ENCODE data around the gene TMC3. TPM values are rescaled to one million over a fixed set of nuclear protein-coding genes. Genes with fewer than 3 reads are reported as not detected.

TMC3 gene
- total RNA-seq, 2 experiments from 2014 or later, result not detected

DNA sequence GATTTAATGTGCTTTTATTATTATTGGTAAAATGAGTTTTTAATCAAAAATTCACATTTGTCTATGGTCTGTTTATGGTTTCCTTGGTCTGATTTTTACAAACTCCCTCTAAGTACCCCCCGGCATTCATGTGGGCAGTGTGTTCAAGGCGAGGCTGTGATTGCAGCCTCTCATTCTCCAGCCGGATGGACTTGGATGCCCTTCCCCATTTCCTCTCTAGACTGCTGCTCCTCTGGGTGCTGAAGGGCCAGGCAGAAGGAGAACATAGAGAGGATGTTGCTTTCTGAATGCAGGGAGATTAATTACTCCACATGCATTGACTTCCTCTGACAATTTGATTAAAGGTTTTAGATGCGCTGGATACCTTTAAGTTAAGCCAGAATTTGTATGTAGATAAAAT lies 3.9 kb upstream of the TMC3 start:
- ATAC-seq (ENCODE audit: poor library complexity), result no peak

DNA sequence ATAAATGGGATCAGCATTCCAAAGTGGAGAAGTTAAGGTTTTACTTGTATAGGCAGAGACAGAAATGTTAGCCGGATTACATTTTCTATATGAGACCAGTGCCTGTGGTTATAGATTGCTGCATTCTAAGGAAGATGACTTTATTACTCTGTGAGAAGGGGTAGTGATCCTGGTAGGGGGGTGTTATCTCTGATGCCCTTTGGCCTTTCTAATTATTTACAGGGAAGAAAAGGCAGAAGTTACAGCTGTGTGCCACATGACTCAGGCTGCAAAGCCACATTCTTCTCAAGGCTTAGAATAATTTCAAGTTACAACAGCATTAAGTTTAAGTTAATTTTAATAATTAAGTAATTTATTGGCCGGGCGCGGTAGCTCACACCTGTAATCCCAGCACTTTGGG lies 2.2 kb upstream of the TMC3 start:
- TF ChIP-seq, protein P1, sequence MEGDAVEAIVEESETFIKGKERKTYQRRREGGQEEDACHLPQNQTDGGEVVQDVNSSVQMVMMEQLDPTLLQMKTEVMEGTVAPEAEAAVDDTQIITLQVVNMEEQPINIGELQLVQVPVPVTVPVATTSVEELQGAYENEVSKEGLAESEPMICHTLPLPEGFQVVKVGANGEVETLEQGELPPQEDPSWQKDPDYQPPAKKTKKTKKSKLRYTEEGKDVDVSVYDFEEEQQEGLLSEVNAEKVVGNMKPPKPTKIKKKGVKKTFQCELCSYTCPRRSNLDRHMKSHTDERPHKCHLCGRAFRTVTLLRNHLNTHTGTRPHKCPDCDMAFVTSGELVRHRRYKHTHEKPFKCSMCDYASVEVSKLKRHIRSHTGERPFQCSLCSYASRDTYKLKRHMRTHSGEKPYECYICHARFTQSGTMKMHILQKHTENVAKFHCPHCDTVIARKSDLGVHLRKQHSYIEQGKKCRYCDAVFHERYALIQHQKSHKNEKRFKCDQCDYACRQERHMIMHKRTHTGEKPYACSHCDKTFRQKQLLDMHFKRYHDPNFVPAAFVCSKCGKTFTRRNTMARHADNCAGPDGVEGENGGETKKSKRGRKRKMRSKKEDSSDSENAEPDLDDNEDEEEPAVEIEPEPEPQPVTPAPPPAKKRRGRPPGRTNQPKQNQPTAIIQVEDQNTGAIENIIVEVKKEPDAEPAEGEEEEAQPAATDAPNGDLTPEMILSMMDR (IDR thresholded peaks at IDR 0.05), result no peak
- H3K4me3 ChIP-seq (ENCODE audit: low read length), result no peak overlapping the region
- no peak overlapping the region for H3K27ac ChIP-seq (ENCODE audit: low read depth in 1 of 2, low read length in 2 of 2)
- Mint-ChIP-seq H3K36me3 (ENCODE audit: low read depth) (no peaks in the 10 kb centered on the region), H3K27ac (no peak overlapping the region), H3K4me3 (no peak overlapping the region), H3K4me1 (ENCODE audit: low read depth) (no peaks in the 10 kb centered on the region), H3K9me3 (no peaks in the 10 kb centered on the region), H3K27me3 (no peaks in the 10 kb centered on the region)
- H3K36me3 ChIP-seq (ENCODE audit: insufficient read depth, low read length), result no peaks in the 10 kb centered on the region
- no peaks in the 10 kb centered on the region for H3K27me3 ChIP-seq (ENCODE audit: control insufficient read depth in 1 of 2, insufficient read depth in 2 of 2, low read length in 2 of 2)
- no peaks in the 10 kb centered on the region for H3K9me3 ChIP-seq (ENCODE audit: control insufficient read depth in 1 of 2, insufficient read depth in 1 of 2, low read length in 2 of 2)
- ATAC-seq (ENCODE audit: poor library complexity) (no peak), DNase-seq (no peak)
- CTCF ChIA-PET, result no interaction called here
- POLR2A ChIA-PET, result no interaction called here
- intact Hi-C loops (cut with DNase I, micrococcal nuclease), result no loop called here
- no peaks in the 10 kb centered on the region for H3K4me1 ChIP-seq (ENCODE audit: insufficient read depth, low read length)

More for the DNA sequence above, 3.9 kb upstream of the TMC3 start:
- no peak overlapping the region for H3K27ac Mint-ChIP-seq
- H3K4me3 Mint-ChIP-seq, result no peak overlapping the region
- TF ChIP-seq, protein P1 (IDR thresholded peaks at IDR 0.05), result no peak
- ChIA-PET POLR2A (no interaction called here), CTCF (interaction anchor here (1.6 kb wide), 1 partner anchor 112 kb away, joined by 3 read pairs; no protein-coding TSS in a partner anchor)
- H3K9me3 Mint-ChIP-seq, result no peaks in the 10 kb centered on the region
- H3K27me3 Mint-ChIP-seq, result no peaks in the 10 kb centered on the region
- H3K4me1 Mint-ChIP-seq (ENCODE audit: low read depth), result no peaks in the 10 kb centered on the region
- Histone ChIP-seq H3K4me3 (ENCODE audit: low read length) (no peak overlapping the region), H3K27ac (ENCODE audit: low read depth in 1 of 2, low read length in 2 of 2) (no peak overlapping the region), H3K4me1 (ENCODE audit: insufficient read depth, low read length) (no peaks in the 10 kb centered on the region), H3K27me3 (ENCODE audit: control insufficient read depth in 1 of 2, insufficient read depth in 2 of 2, low read length in 2 of 2) (no peaks in the 10 kb centered on the region), H3K9me3 (ENCODE audit: control insufficient read depth in 1 of 2, insufficient read depth in 1 of 2, low read length in 2 of 2) (no peaks in the 10 kb centered on the region), H3K36me3 (ENCODE audit: insufficient read depth, low read length) (no peaks in the 10 kb centered on the region)
- no peak for DNase-seq
- H3K36me3 Mint-ChIP-seq (ENCODE audit: low read depth), result no peaks in the 10 kb centered on the region
- intact Hi-C loops (cut with DNase I, micrococcal nuclease), result no loop called here

DNA sequence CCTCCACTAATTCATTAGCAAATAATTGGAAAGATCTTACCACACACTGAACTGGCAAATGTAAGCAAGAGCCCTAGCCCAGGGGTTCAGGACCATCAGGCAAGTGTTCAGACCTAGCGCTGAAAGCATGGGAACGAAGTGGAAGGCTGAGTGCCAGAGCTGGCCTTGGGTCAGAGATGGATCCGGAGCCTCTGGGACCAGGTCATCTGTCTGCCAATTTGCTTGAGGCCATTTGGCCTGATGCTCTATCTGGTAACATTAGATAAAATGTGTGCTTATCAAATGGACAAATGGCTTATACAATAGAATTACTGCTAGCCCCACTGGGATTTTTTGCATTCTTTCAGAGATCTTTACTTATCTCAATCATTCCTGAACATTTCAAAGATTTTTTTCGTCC lies 1.4 kb upstream of the TMC3 start:
- CTCF ChIA-PET, result no interaction called here
- no peaks in the 10 kb centered on the region for H3K4me1 Mint-ChIP-seq (ENCODE audit: low read depth)
- intact Hi-C loops (cut with DNase I, micrococcal nuclease), result no loop called here
- Histone ChIP-seq H3K27ac (ENCODE audit: low read depth in 1 of 2, low read length in 2 of 2) (no peak overlapping the region), H3K27me3 (ENCODE audit: control insufficient read depth in 1 of 2, insufficient read depth in 2 of 2, low read length in 2 of 2) (no peaks in the 10 kb centered on the region), H3K9me3 (ENCODE audit: control insufficient read depth in 1 of 2, insufficient read depth in 1 of 2, low read length in 2 of 2) (no peaks in the 10 kb centered on the region), H3K4me3 (ENCODE audit: low read length) (no peak overlapping the region), H3K4me1 (ENCODE audit: insufficient read depth, low read length) (no peaks in the 10 kb centered on the region), H3K36me3 (ENCODE audit: insufficient read depth, low read length) (no peaks in the 10 kb centered on the region)
- POLR2A ChIA-PET, result no interaction called here
- no peak overlapping the region for H3K27ac Mint-ChIP-seq
- H3K36me3 Mint-ChIP-seq (ENCODE audit: low read depth), result no peaks in the 10 kb centered on the region
- H3K4me3 Mint-ChIP-seq, result no peak overlapping the region
- no peaks in the 10 kb centered on the region for H3K9me3 Mint-ChIP-seq
- ATAC-seq (ENCODE audit: poor library complexity), result no peak
- TF ChIP-seq, protein P1 (IDR thresholded peaks at IDR 0.05), result no peak
- no peaks in the 10 kb centered on the region for H3K27me3 Mint-ChIP-seq
- no peak for DNase-seq

Data from CD4-positive, alpha-beta T cell (primary cell).